GM18511 (cell line): ENCODE data around the gene LHPP.
A peak's percentile ranks its signal among the peaks of the same experiment; 100 is the strongest.
"Not testable (repeated sequence)": the region's sequence is repeated elsewhere in the genome, so short reads cannot be mapped to it uniquely, and the experiment has no call there.

Source experiments
- ATAC-seq: cut with Tn5 transposase; IDR thresholded peaks from one replicate; pipeline ENCODE4 v1.9.1; 2021; ENCODE audit warnings: mild to moderate bottlenecking, moderate library complexity; ENCODE audit not compliant: unreplicated experiment

LHPP gene

DNA sequence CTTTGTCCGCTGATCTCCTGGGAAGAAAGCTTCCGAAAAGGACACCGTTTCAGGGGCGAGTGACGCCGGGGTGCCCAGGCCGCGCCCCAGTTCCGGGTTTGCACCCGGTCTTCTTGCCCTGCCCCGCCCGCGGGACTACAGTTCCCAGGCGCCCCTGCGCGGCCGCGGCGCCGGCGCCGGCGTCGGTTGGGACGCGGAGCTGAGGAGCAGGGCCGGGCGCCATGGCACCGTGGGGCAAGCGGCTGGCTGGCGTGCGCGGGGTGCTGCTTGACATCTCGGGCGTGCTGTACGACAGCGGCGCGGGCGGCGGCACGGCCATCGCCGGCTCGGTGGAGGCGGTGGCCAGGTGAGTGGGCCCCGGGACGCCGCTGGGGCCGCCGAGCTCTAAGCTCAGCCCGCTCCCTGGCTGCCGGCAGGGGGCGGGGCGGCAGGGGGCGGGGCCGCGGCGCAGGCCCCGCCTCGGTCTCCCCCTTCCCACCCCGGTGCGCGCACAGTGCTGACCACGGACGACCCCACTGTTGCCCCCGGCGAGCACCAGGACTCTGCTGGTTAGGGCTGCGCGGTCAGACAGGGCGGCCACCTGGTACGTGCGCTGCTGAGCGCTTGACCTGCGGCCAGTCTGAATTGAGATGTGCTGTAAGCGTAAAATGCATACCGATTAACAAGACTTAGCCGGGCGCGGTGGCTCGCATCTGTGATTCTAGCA is at the start of gene LHPP:
Gene LHPP (plus strand): TSS at position 182 of the 706 bp plus-strand sequence. CDS start 40 bp downstream, at position 222.
- peak; percentile 93 for ATAC-seq

DNA sequence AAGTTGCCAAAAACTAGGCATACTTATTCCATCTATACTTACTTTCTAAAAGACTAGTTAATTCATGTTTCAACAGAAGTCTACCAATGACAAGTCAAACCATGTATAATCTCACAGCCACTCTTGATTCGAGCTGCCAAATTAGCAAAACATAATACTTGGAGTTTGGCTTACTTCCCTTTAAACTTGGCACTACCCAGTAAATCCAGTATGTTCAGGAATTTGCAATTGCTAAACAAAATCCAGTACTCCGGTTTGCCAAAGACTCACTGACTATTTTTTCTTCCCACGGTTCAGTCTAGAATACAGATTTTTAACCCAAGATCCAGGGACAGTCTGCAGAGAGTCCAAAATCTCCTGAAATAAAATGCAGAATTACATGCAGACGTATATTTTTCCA is 47.5 kb upstream of the LHPP start:
- ATAC-seq = no peak

DNA sequence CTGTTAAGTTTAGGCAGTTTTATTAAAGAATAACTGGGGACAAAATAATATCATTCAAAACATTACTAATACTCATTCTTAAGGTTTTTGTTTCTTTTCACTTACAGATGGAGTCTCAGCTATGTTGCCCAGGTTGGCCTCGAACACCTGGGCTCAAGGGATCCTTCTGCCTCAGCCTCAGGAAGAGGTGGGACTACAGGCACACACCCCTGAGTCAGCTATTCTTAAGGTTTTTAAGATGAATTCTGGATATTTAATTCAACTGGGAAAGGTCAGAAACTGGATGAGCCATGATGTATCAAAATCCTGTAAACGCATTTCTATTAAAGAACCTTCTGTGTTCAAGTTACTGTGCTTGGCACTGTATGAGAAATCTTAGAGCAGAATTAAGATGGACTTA is 46.4 kb upstream of the LHPP start:
- no peak for ATAC-seq

GRCh38 chr10:124416733-124417132 is 44.9 kb upstream of the LHPP start:
- ATAC-seq = no peak

DNA sequence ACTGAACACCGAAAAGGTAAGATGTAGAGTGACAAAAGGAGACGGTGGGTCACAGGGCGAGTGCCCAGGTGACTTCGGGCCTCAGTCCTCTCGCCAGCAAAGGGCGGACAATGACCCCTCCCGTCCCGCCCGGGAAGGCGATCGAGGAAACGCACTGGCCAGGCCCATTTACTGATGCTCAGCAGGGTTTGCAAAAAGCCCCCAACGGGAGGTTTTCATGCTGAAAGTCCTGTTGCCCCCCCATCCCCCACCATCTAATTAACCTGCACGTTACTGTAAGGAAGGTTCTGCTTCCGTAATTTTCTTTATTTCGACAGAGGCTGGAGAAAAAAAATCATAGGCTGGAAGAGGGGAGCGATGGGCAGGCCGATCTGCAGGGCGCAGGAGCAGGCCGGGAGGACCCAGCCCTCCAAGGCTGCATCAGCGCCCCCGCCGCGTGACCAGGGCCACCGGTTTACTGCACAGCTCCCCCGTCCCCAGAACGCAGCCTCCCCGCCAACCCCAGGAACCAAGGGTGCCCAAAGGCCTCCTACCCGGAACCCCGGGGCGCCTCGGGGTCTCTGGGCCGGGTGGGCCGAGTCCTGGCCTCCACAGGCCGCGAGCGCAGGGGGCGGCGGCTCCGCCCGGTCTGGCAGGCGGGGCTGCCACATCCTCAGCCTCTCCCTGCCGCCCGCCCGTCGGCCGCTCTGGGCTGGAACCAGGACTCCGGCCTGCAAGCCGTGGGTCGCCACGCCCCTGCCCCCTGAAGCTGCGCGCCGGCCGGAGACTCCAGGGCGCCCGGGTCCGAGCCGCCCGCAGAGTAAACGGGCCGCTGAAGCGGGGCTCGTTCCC is 43.5 kb upstream of the LHPP start:
- ATAC-seq = peak; percentile 48

GRCh38 chr10:124418726-124419501 is 42.7 kb upstream of the LHPP start, which contains the start of gene OAT:
Gene OAT, minus strand, starts transcription at chr10:124418923. Its CDS starts 6,752 bp downstream, at chr10:124412171.
- peak; percentile 96 for ATAC-seq

GRCh38 chr10:124419635-124420034 is 42.0 kb upstream of the LHPP start:
- no peak for ATAC-seq

- no peak for ATAC-seq
Observed at GRCh38 chr10:124420254-124420653, 41.4 kb upstream of the LHPP start.

DNA sequence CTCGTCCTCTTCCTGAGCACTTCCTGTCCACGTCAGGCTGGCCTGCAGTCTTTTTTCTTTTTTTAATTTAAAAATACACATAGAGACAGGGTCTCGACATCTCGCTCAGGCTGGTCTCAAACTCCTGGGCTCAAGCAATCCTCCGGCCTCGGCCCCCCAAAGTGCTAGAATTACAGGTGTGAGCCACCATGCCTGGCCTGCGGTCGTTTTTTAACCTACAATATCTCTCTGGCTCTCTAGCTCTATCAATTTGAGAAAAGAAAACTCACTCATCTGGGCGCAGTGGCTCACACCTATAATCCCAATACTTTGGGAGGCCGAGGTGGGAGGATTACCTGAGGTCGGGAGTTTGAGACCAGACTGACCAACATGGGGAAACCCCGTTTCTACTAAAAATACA is 38.9 kb upstream of the LHPP start:
- ATAC-seq = no peak

DNA sequence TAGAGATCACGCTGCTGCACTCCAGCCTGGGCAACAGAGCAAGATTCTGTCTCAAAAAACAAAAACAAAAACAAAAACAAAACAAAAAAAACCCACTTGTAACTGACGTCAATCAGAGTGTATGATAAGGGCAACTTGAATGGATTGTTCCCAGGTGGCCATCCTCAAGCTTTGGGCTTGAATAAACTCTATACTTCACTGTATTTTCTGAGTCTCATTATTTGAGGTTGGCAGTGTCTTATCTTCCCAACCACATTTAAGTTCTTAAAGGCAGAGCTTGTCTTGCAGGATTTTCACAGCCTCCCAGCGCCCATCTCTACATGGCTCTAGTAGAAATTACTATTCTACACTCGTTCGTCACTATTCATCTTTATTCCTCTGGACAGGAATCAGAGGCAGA is 37.8 kb upstream of the LHPP start:
- no peak for ATAC-seq

- ATAC-seq = no peak
Observed at GRCh38 chr10:124425227-124425962, 36.2 kb upstream of the LHPP start.

DNA sequence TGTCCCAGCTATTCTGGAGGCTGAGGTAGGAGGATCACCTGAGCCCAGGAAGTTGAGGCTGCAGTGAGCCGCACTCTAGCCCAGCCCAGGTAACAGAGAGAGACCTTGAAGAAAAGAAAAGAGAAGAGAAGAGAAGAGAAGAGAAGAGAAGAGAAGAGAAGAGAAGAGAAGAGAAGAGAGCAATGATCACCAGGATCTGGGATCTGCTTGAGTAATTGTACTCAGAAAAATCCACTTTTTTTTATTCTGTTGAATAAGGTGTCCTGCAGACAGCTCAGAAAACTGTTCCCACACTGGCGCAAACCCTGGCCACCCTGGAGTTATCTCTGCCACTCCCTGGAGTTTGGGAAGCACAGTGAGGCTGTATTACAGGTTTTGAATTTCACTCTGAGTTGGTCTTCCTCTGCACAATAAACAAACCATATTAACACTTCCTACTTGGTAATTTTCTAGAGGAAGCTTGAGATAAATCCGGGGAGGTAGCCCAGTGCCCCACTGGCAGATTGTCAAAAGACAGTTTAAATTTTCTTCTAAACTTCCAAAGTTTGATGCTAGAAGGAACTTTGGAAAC is 33.3 kb upstream of the LHPP start:
- no peak for ATAC-seq

- ATAC-seq = no peak
Observed at GRCh38 chr10:124429576-124429975, 32.0 kb upstream of the LHPP start.

- ATAC-seq = no peak
Observed at GRCh38 chr10:124430077-124430476, 31.5 kb upstream of the LHPP start.

DNA sequence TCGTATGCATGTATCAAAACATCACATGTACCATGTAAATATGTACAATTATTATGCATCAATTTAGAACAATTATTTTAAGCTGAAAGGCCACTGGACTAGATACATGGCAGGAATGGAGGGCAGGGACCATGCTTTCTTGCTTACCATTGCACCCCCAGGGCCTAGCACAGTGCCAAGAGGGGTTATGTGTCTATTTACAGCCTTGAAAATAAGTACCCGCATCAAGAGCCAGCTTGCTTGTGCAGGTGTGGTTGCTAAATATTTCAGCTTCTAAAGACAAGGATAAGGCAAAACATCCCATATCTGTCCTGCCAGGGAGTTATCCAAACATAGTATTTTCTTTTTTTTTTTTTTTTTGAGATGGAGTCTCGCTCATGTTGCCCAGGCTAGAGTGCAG is 28.2 kb upstream of the LHPP start:
- ATAC-seq = no peak

DNA sequence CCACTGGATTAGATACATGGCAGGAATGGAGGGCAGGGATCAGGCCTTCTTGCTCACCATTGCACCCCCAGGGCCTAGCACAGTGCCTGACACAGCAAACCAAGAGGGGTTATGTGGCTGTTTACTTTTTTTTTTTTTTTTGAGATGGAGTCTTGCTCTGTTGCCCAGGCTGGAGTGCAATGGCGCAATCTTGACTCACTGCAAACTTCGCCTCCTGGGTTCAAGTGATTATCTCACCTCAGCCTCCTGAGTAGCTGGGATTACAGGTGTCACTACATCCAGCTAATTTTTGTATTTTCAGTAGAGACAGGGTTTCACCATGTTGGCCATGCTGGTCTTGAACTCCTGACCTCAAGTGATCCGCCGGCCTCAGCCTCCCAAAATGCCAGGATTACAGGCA is 25.9 kb upstream of the LHPP start:
- ATAC-seq = not testable (repeated sequence)

- peak; percentile 90 for ATAC-seq
Observed at GRCh38 chr10:124436191-124436638, 25.4 kb upstream of the LHPP start.

- not testable (repeated sequence) for ATAC-seq
Observed at GRCh38 chr10:124441694-124442093, 19.9 kb upstream of the LHPP start.

- ATAC-seq = no peak
Observed at GRCh38 chr10:124446830-124447750, 14.5 kb upstream of the LHPP start.
